Prostate gland (tissue), 2 donors: ENCODE data around the gene BRD3. TPM values are rescaled to one million over a fixed set of nuclear protein-coding genes. Genes with fewer than 3 reads are reported as not detected.
A peak's percentile ranks its signal among the peaks of the same experiment; 100 is the strongest.
"Not testable (repeated sequence)": the region's sequence is repeated elsewhere in the genome, so short reads cannot be mapped to it uniquely, and the experiment has no call there.

Source experiments
- DNase-seq: peaks from one replicate; pipeline ENCODE4 v3.0.0-alpha.2; 2019; ENCODE audit warnings: low spot score
- H3K27ac ChIP-seq, 2 donors: fragments of 200-600 bp; sonication (generic); 2 replicates each; pipeline ENCODE4 v1.5.1; 2017 to 2019
- H3K27me3 ChIP-seq: fragments of 200-600 bp; sonication (generic); replicated peaks from 2 replicates; pipeline ENCODE4 v1.5.1; 2019; ENCODE audit not compliant: insufficient read depth
- H3K36me3 ChIP-seq, 2 donors: fragments of 200-600 bp; sonication (generic); 1 replicate in 1 of 2; 2 replicates in 1 of 2; pipeline versions ENCODE4 v1.5.1 to v1.8.1; 2017 to 2019
- H3K4me1 ChIP-seq: fragments of 200-600 bp; sonication (generic); replicated peaks from 2 replicates; pipeline ENCODE4 v1.5.1; 2019
- H3K4me3 ChIP-seq, 2 donors: fragments of 200-600 bp; sonication (generic); 2 replicates each; pipeline ENCODE4 v1.5.1; 2017 to 2019
- H3K9me3 ChIP-seq: fragments of 200-600 bp; sonication (generic); 2 replicates; pipeline ENCODE4 v1.5.1; 2017
- POLR2A ChIP-seq: fragments of 450-650 bp; IDR thresholded peaks from one replicate; pipeline ENCODE4 v1.6.1; 2016; ENCODE audit warnings: antibody characterized with exemption, mild to moderate bottlenecking
- POLR2AphosphoS5 ChIP-seq: sonication (generic); formaldehyde crosslinking; IDR thresholded peaks from one replicate; pipeline ENCODE4 v1.6.1; 2017; ENCODE audit warnings: antibody characterized with exemption
- WGBS: methylation state at CpG from one replicate; pipeline ENCODE4 v1.1.5; 2018; 5-methylcytosine and 5-hydroxymethylcytosine counted together
- intact Hi-C: fragments of 100-400 bp; cut with DNase I; formaldehyde crosslinking; loops from one replicate; pipeline ENCODE4 v1.14.2; 2022
- total RNA-seq, 2 donors: library from RNA; depleted of rRNA; stranded (reverse); fragments of >200 nt; gene quantifications; one replicate each; pipeline ENCODE4 v1.1.0, GENCODE V29; 2016
- TF ChIP-seq, protein P1 (sequence below), 4 experiments: fragments of 200-600 bp in 2 of 4; fragments of 450-650 bp in 2 of 4; sonication (generic) in 2 of 4; IDR thresholded peaks; 1 replicate in 3 of 4; 2 replicates in 1 of 4; pipeline ENCODE4 v1.5.1; 2016 to 2019; ENCODE audit warnings: antibody characterized with exemption in 4 of 4, mild to moderate bottlenecking in 2 of 4, moderate library complexity in 2 of 4

The BRD3 gene
- total RNA-seq, 2 donors from 2014 or later, result 31.8 to 44.3 TPM

DNA sequence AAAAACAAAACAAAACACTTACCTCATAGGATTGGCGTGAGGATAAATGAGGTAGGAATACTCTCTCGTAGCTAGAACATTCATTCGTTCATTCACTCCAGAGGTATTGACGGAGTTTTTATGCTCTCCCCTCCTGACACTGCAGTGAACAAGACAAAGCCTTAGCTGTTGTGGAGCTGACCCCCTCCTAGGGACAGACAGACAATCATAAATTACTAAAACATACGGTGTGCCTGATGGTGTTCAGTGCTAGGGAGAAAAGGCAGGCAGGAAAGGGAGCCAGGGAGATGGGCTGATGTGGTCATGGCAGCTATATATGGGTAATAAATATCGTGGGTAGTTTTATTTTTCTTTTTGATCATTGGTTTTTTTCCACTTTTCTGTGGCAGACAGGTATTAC, 5.7 kb upstream of the BRD3 start:
- intact Hi-C loops, result no loop called here
- Histone ChIP-seq H3K9me3 (no peaks in the 10 kb centered on the region), H3K36me3 (no peaks in the 10 kb centered on the region), H3K4me1 (no peaks in the 10 kb centered on the region), H3K27me3 (no peaks in the 10 kb centered on the region), H3K27ac (no peak overlapping the region), H3K4me3 (no peak overlapping the region)
- DNase-seq, result no peak
- 50% methylated on average over 6 of the region's 6 CpGs for WGBS
- no peak for TF ChIP-seq POLR2AphosphoS5
- TF ChIP-seq, protein P1, sequence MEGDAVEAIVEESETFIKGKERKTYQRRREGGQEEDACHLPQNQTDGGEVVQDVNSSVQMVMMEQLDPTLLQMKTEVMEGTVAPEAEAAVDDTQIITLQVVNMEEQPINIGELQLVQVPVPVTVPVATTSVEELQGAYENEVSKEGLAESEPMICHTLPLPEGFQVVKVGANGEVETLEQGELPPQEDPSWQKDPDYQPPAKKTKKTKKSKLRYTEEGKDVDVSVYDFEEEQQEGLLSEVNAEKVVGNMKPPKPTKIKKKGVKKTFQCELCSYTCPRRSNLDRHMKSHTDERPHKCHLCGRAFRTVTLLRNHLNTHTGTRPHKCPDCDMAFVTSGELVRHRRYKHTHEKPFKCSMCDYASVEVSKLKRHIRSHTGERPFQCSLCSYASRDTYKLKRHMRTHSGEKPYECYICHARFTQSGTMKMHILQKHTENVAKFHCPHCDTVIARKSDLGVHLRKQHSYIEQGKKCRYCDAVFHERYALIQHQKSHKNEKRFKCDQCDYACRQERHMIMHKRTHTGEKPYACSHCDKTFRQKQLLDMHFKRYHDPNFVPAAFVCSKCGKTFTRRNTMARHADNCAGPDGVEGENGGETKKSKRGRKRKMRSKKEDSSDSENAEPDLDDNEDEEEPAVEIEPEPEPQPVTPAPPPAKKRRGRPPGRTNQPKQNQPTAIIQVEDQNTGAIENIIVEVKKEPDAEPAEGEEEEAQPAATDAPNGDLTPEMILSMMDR (IDR thresholded peaks at IDR 0.05), result no peak

DNA sequence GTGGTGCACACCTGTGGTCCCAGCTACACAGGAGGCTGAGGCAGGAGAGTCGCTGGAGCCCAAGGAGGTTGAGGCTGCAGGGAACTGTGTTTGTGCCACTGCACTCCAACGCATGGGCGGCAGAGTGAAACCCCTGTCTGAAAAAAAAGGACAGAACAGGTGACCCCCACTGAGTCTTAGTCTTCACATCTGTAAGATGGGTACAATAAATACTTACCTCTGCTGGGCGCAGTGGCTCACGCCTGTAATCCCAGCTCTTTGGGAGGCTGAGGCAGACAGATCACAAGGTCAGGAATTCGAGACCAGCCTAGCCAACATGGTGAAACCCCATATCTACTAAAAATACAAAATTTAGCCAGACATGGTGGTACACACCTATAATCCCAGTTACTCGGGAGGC, 4.9 kb upstream of the BRD3 start:
- 91% methylated on average over 7 of the region's 7 CpGs for WGBS
- DNase-seq, H3K4me3 ChIP-seq, H3K4me1 ChIP-seq, H3K36me3 ChIP-seq, H3K27ac ChIP-seq, H3K27me3 ChIP-seq, intact Hi-C loops, H3K9me3 ChIP-seq: not testable (repeated sequence)

DNA sequence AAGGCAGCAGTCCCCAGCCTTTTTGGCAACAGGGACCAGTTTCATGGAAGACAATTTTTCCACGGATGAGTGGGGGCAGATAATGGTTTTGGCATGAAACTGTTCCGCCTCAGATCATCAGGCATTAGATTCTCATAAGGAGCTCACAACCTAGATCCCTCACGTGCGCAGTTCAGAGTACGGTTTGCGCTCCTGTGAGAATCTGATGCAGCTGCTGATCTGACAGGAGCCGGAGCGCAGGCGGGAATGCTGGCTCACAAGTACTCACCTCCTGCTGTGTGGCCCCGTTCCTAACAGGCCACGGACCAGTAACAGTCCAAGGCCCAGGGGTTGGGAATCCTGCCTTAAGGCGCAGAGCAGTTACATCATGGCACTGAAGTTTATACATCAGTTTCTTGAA, 3.3 kb upstream of the BRD3 start:
- Histone ChIP-seq H3K27me3 (no peaks in the 10 kb centered on the region), H3K36me3 (no peaks in the 10 kb centered on the region), H3K4me1 (peaks cover 2% of the 10 kb centered on the region), H3K27ac (no peak overlapping the region), H3K4me3 (no peak overlapping the region), H3K9me3 (no peaks in the 10 kb centered on the region)
- WGBS, result 94% methylated on average over 12 of the region's 12 CpGs
- DNase-seq, result no peak
- TF ChIP-seq POLR2A (no peak), POLR2AphosphoS5 (no peak)
- TF ChIP-seq, protein P1 (IDR thresholded peaks at IDR 0.05), result no peak
- intact Hi-C loops, result no loop called here

DNA sequence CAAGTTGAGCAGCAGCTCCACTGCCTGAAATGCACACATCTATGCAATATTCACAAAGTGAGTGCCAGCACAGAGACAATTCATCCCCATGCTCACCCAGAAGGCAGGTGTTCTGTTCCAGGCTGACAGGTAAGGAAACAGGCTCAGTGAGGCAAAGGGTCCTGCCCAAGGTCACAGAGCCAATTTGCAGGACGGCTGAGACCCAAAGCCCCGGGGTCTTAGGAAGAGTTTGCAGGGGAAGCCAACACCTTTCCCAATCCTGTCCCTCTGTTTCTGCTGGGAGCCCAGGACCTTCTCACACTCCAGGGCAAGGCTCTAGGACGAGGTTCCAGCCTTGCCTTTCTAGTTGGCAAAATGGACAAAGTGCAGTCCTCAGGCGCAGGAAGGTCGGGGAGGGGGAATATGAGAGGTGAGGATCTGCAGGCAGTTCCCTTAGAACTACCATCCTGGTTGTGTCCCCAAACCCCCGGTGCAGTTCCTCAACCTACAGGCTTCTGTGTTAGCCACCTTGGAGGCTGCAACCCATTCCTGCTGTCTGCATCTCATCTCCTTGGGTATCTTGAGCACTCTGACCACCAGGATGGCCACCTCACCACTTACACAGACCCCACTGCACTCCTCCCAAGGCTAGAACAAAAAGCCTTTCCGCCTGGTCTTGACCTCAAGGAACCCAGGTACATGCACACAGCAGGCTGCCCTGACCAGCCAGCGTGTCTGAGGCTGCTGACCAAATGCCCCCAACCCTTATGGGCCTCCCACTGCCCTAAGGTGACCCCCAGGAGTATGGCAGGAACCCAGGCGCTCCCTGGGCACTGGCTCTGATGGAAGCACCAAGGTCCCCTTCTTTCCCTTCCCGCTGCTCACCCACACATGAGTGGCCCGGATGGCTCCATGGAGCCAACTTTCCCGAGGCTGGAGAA, 1.9 kb upstream of the BRD3 start:
- Histone ChIP-seq H3K4me3 (no peak overlapping the region), H3K27ac (no peak overlapping the region), H3K27me3 (no peaks in the 10 kb centered on the region), H3K36me3 (no peaks in the 10 kb centered on the region), H3K9me3 (no peaks in the 10 kb centered on the region), H3K4me1 (peaks cover 7% of the 10 kb centered on the region)
- no peak for DNase-seq
- TF ChIP-seq, protein P1 (IDR thresholded peaks at IDR 0.05), result no peak
- TF ChIP-seq POLR2AphosphoS5 (no peak), POLR2A (no peak)
- 67% methylated on average over 12 of the region's 12 CpGs for WGBS
- intact Hi-C loops, result loop anchor here (5.0 to 10.0 kb wide), 3 partner anchors 42 to 365 kb away; partner anchors contain the start of gene BRD3OS

DNA sequence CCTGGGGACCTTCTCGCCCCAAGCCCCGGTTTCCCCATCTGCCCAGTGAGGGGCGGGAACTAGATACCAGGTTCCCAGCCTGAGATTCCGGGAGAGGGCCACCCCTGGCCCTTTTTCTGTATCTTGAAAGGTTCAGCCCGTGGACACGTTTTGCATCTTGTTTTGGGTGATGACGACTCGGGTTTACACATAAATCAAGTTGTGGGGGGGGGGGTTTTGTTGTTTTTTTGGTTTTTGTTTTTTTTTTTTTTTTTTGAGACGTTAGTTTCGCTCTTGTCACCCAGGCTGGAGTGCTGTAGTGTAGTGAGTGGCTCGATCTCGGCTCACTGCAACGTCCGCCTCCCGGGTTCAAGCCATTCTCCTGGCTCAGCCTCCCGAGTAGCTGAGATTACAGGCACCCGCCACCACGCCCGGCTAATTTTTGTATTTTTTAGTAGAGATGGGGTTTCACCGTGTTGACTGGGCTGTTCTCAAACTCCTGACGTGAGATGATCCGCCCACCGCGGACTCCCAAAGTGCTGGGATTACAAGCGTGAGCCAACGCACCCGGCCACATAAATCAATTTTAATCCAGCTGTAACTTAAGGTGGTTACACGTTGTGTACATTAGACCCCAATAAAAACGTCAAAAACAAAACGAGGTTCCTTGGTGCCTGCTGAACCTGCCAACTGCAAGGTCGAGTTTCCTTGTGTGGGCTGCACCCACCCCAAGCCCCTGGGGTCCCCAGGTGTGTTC, 1.1 kb upstream of the BRD3 start:
- no peak for DNase-seq
- WGBS, result 2% methylated on average over 31 of the region's 31 CpGs
- intact Hi-C loops, result loop anchor here (5.0 to 10.0 kb wide), 3 partner anchors 42 to 366 kb away; partner anchors contain the start of gene BRD3OS

More for the DNA sequence above, 1.1 kb upstream of the BRD3 start:
- Histone ChIP-seq H3K4me1 (peaks cover 10% of the 10 kb centered on the region), H3K4me3 (peak overlapping the region; percentile 93 to 95), H3K27me3 (no peaks in the 10 kb centered on the region), H3K36me3 (no peaks in the 10 kb centered on the region), H3K9me3 (no peaks in the 10 kb centered on the region), H3K27ac (peak overlapping the region; percentile 95 to 99)
- TF ChIP-seq, protein P1 (IDR thresholded peaks at IDR 0.05), result no peak
